Stimulated activated CD8-positive, alpha-beta memory T cell treated with anti-CD3 and anti-CD28 coated beads, Interleukin-15, amount 100 ng/mL, for 1 hour (primary cell): ENCODE results near the gene CABP1.
A peak's percentile ranks its signal among the peaks of the same experiment; 100 is the strongest.

Experiments
- DNase-seq: peaks from one replicate; pipeline ENCODE4 v3.0.0-alpha.2; 2020; ENCODE audit warnings: low read depth

Gene CABP1

DNA sequence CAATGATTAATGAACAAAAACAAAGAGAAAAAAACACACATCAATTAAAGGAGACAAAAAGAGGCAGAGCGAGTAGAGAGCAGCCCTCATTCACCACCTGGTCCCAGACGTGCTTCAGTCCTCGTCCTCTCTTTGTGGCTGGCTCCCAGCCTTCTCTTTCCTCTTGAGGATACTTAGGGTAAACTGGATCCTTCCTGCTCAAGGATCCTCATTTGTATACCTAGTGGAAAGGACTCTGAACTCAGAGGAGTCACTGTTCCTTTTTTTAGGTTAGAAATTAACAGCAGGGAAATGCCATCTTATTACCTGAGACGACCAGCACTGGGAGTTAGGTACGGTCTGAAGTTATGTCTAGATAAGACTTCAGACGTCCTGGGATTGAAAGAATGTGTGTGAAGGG, 56.2 kb downstream of the CABP1 start:
- DNase-seq, result no peak

GRCh38 chr12:120697344-120697743, 56.9 kb downstream of the CABP1 start:
- no peak for DNase-seq

- DNase-seq, result no peak
Observed at GRCh38 chr12:120698665-120699064, 58.2 kb downstream of the CABP1 start.

GRCh38 chr12:120699553-120699952, 59.1 kb downstream of the CABP1 start:
- DNase-seq, result no peak

- DNase-seq, result no peak
Observed at GRCh38 chr12:120700886-120701285, 60.5 kb downstream of the CABP1 start.

DNA sequence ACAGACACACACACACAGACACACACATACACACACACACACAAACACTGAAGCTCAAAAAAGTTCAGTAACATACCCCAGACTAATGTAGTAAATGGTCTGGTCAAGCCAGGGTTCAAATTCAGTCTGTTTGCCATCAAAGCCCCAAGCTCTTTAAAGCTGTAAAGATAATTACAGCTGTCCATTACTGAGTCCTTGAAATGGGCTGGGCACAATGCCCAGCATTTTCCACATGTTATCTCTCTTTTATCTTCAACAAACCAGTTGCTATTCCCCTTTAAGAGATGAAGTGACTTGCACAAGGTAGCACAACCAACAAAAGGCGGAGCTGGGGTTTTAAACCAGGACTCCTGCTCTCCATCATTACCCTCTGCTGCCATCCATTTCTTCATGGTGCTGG, 62.2 kb downstream of the CABP1 start:
- DNase-seq, result no peak

DNA sequence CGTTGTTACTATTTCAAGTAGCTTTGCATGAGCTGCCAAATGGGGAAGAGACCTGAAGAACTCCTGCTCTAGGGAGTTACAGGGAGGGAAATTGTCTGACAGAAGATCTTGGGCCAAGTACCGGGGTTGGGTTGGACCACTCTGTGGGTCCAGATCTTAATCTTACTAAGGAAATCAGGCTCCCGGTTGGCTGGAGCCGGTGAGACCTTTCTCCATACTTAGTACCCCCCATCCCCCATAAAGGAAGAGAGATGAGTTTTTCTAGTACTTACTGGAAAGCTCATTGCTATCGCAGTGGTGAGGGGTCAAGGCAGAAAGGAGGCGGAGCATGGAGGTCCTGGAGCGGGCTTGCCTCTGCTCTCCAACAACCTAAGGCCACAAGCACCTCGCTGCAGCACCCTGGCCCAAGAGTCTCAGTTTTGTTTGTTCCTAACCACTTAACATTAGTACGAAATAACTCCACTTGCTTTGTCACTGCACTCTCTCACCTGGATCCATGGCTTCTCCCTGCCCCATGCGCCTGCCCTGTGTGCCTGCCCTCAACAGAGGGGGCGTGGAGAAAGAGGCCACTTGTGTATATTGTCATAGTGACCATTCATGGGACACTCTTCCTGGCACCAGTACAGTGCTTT, 63.0 kb downstream of the CABP1 start:
- no peak for DNase-seq

GRCh38 chr12:120705618-120706017, 65.2 kb downstream of the CABP1 start:
- DNase-seq, result no peak

DNA sequence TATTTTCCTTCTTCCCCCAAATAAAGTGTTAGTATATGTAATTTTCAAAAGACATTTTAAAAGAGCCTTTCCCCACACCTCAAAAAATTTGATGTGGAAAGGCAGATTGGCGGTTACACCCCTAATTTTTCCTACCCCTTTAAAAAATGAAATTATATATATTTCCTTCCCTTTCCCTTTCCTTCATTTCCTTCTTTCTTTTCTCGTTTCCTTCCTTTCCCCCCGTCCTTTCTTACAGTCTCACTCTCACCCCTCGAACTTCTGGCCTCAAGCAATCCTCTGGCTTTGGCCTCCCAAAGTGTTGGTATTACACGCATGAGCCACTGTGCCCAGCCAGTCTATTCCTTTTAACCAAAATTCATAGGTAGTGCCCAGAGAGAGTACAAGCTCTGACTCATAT, 65.6 kb downstream of the CABP1 start:
- DNase-seq, result no peak

GRCh38 chr12:120708651-120709050, 68.2 kb downstream of the CABP1 start:
- DNase-seq, result no peak

DNA sequence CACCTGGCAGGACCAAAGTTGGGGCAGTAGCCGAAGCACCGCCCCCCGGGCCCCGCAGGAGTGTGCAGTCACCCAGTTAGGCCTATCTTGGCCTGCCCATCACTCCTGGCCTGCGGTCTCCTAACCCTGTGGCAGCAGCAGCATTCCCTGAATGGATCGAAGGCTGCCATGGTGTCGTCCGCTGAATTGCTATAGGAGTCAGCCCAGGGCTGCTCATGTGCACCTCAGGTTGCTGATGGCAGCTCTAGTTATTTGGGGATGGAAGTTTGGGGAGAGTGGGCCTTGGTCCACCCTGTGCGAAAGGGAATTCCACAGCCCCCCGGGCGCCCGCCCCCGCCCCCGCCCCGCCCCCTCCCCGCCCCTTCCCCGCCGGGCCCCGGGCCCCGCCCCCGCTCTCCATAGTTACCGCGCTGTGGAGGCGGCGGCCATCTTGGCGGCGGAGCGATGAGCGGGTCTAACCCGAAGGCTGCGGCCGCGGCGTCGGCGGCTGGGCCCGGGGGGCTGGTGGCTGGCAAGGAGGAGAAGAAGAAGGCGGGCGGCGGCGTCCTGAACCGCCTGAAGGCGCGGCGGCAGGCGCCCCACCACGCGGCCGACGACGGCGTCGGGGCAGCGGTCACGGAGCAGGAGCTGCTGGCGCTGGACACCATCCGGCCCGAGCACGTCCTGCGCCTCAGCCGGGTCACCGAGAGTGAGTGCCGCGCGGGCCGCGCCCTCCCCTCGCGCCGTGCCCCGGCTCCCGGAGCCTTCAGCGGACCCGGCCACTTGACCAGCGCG, 69.8 kb downstream of the CABP1 start, which contains the start of gene UNC119B:
TSS of gene UNC119B (plus strand) at position 428 of the 774 bp plus-strand sequence. CDS start at position 445, 17 bp downstream.
- DNase-seq, result peak; percentile 51

DNA sequence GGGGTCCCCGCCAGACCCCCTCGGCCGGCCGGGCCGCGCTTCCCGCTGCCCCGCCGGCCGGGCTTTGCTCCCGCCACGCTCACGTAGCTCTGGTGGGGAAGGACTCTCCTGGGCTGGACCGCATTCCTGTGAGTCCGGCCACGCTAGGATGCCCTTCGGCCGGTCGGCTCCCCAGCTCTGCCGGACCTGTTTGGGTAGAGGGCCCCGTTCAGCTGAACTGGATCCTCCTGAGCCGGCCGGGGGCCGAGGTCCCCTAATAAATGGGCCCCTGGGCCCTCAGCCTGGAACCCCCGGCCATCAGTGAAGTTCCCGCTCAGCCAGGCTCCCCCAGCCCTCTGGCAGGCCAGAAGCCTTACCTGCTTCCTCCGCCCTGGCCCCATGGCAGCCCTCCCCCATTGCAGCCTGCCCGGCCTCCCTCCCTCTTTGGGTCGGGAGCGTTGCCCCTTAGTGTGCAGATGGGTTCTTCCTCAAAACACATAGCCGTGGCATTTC, 70.4 kb downstream of the CABP1 start:
- DNase-seq, result no peak

DNA sequence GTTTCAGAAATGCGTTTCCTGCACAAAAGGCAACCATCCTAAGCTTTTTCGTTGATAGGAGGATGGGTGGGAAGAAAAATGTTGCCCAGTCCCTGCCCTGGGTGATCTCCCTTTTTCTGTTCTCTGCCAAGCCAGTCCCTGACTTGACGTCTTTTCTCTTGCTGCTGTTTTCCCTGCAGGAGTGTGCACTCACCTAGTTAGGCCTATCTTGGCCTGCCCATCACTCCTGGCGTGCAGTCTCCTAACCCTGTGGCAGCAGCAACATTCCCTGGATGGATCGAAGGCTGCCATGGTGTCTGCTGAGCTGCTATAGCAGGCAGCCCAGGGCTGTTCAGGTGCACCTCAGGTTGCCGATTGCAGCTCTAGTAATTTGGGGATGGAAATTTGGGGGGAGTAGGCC, 71.0 kb downstream of the CABP1 start:
- DNase-seq, result no peak

DNA sequence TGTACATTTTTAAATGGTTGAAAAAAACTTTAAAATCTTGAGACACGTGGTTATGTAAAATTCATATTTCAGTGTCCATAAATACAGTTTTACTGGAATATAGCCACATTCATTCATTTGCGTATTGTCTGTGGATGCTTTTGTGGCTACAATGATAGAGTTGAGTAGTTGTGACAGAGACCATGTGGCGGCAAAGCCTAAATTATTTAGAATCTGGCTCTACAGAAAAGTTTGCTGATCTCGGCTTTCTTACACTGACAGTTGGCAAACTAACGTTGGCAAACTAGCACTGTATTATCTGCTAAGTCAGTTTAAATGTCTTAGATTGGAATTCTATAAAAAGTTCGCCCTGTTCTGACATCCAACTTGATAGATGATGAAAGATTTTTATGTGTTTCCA, 72.2 kb downstream of the CABP1 start:
- no peak for DNase-seq

GRCh38 chr12:120713861-120714482, 73.5 kb downstream of the CABP1 start:
- peak; percentile 58 for DNase-seq
